ENCODE measurements around the gene NUP88.

DNA sequence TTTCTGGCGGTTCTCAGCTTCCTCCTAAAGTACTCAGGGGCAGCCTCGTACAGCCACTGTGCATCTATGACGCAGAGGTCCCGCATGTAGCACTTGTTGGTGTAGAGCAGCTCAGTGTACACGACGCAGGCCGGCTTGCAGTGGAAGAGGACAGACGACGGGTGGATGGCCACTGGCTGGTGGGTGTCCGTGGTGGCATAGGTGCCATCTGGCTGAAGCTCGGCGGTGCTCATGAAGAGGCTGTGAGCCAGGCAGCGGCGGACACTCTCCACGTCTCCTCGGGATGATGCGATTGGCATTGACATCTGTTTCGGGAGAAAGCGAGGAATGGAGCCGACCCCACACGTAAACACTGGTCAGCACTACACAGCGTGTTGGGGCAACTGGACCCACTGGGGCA lies 24.7 kb upstream of the NUP88 start:
- no peak for TF ChIP-seq EZH2 (IDR thresholded peaks at IDR 0.05; ENCODE audit: low read length)
- TF ChIP-seq, protein P1, sequence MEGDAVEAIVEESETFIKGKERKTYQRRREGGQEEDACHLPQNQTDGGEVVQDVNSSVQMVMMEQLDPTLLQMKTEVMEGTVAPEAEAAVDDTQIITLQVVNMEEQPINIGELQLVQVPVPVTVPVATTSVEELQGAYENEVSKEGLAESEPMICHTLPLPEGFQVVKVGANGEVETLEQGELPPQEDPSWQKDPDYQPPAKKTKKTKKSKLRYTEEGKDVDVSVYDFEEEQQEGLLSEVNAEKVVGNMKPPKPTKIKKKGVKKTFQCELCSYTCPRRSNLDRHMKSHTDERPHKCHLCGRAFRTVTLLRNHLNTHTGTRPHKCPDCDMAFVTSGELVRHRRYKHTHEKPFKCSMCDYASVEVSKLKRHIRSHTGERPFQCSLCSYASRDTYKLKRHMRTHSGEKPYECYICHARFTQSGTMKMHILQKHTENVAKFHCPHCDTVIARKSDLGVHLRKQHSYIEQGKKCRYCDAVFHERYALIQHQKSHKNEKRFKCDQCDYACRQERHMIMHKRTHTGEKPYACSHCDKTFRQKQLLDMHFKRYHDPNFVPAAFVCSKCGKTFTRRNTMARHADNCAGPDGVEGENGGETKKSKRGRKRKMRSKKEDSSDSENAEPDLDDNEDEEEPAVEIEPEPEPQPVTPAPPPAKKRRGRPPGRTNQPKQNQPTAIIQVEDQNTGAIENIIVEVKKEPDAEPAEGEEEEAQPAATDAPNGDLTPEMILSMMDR (optimal IDR thresholded peaks at IDR 0.05 in 1 of 3, IDR thresholded peaks at IDR 0.05 in 1 of 3, conservative IDR thresholded peaks at IDR 0.05 in 1 of 3; ENCODE audit: extremely low read depth in 1 of 3, insufficient read depth in 2 of 3, low read length in 3 of 3) = no peak
